ENCODE measurements around the gene ZNF862. TPM values are rescaled to one million over a fixed set of nuclear protein-coding genes. Genes with fewer than 3 reads are reported as not detected.

ZNF862 gene
- total RNA-seq, 1 experiment from 2014 or later, result 3.6 TPM

DNA sequence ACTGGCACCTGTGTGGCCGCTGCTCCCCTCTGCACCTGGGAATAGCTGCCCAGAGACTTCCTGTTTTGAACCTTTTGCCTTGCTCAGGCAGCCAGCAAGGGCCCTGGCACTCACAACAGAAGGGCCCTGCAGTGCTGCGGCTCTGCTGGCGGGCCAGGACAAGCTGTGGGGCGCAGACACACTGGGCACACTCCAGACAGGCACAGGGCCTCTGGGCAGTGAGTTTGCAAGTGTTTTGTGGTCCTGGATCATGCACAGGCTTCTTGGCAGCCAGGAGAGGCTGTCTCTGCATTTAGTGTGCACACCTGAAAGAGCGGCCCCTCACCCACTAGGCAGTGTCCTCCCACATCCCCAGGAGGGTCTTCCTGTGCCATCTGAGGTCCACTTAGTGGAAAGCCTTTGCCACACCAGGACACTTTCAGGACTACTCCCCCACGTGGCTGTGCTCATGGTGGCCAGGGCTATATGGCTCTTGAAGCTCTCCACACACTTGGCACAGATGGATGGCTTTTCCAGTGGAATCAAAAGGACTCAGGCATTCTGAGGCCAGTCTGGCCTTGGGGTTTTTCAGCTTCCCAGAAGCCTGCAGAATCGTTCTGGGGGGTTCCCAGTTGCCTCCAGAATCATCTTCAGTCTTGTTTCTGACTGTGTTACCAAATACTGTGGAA is 30.6 kb downstream of the ZNF862 start:
- H3K4me1 Mint-ChIP-seq, result peaks cover 11% of the 10 kb centered on the region
- H3K27ac Mint-ChIP-seq, result no peak overlapping the region
- no peak for TF ChIP-seq JUN (CRISPR knock-in tag; IDR thresholded peaks at IDR 0.05)
- no peak for TF ChIP-seq ZNF219 (CRISPR knock-in tag; IDR thresholded peaks at IDR 0.05; ENCODE audit: borderline replicate concordance)
- TF ChIP-seq ZNF671 (CRISPR knock-in tag; IDR thresholded peaks at IDR 0.05), result no peak
- H3K9me3 Mint-ChIP-seq, result no peaks in the 10 kb centered on the region
- DNase-seq (ENCODE audit: low spot score) (no peak), ATAC-seq (no peak)
- peaks cover 7% of the 10 kb centered on the region for H3K27me3 Mint-ChIP-seq (ENCODE audit: low read depth)
- ChIA-PET CTCF (interaction anchor here (4.1 kb wide), 1 partner anchor 7 kb away, joined by 42 read pairs; no protein-coding TSS in a partner anchor), POLR2A (no interaction called here)
- H3K36me3 Mint-ChIP-seq, result no peaks in the 10 kb centered on the region
- no peak overlapping the region for H3K4me3 Mint-ChIP-seq

DNA sequence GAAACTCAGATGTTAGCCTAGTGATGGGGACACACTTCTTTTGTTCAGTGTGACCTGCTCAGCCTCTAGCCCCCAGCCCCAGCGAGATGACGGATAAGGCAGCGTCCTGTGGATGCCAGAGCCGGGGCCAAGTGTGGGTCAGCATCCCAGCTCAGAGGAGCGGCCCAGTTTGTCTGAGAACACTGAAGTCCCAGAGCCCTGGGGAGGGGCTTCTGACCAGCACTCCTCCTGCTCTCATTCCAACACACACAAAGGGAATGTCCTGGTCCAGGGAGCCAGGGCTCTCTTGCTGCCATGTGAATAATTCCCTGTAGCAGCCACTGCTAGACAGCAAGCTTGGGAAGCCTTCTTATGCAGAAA is 31.1 kb downstream of the ZNF862 start:
- Mint-ChIP-seq H3K27ac (no peak overlapping the region), H3K4me1 (peaks cover 11% of the 10 kb centered on the region), H3K4me3 (no peak overlapping the region), H3K9me3 (no peaks in the 10 kb centered on the region), H3K36me3 (no peaks in the 10 kb centered on the region), H3K27me3 (ENCODE audit: low read depth) (peaks cover 10% of the 10 kb centered on the region)
- CTCF ChIA-PET, result interaction anchor here (4.1 kb wide), 1 partner anchor 8 kb away, joined by 42 read pairs; no protein-coding TSS in a partner anchor
- TF ChIP-seq ZNF219 (CRISPR knock-in tag; IDR thresholded peaks at IDR 0.05; ENCODE audit: borderline replicate concordance), result no peak
- no peak for TF ChIP-seq FOXJ3 (CRISPR knock-in tag; IDR thresholded peaks at IDR 0.05; ENCODE audit: borderline replicate concordance)
- no peak for TF ChIP-seq ZBTB21 (CRISPR knock-in tag; IDR thresholded peaks at IDR 0.05; ENCODE audit: borderline replicate concordance)
- no peak for TF ChIP-seq JAZF1 (CRISPR knock-in tag; IDR thresholded peaks at IDR 0.05)
- TF ChIP-seq NFE2L1 (CRISPR knock-in tag; IDR thresholded peaks at IDR 0.05), result no peak
- TF ChIP-seq CREM (CRISPR knock-in tag; IDR thresholded peaks at IDR 0.05), result no peak
- no peak for TF ChIP-seq ZNF396 (CRISPR knock-in tag; IDR thresholded peaks at IDR 0.05; ENCODE audit: borderline replicate concordance)
- TF ChIP-seq NR3C1 (CRISPR knock-in tag; conservative IDR thresholded peaks at IDR 0.05; ENCODE audit: low read depth), result no peak
- no peak for TF ChIP-seq IRF2 (CRISPR knock-in tag; IDR thresholded peaks at IDR 0.05; ENCODE audit: borderline replicate concordance, low read depth)
- TF ChIP-seq, protein P1, sequence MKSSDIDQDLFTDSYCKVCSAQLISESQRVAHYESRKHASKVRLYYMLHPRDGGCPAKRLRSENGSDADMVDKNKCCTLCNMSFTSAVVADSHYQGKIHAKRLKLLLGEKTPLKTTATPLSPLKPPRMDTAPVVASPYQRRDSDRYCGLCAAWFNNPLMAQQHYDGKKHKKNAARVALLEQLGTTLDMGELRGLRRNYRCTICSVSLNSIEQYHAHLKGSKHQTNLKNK (CRISPR knock-in tag; IDR thresholded peaks at IDR 0.05), result no peak
- TF ChIP-seq ZNF232 (CRISPR knock-in tag; IDR thresholded peaks at IDR 0.05), result no peak
- TF ChIP-seq GRHL2 (CRISPR knock-in tag; IDR thresholded peaks at IDR 0.05; ENCODE audit: insufficient replicate concordance, severe bottlenecking), result no peak
- no peak for TF ChIP-seq ZNF121 (CRISPR knock-in tag; IDR thresholded peaks at IDR 0.05)
- TF ChIP-seq PRRX2 (CRISPR knock-in tag; IDR thresholded peaks at IDR 0.05), result no peak
- TF ChIP-seq HMGA2 (CRISPR knock-in tag; IDR thresholded peaks at IDR 0.05), result no peak
- TF ChIP-seq ETV6 (CRISPR knock-in tag; IDR thresholded peaks at IDR 0.05), result no peak
- TF ChIP-seq E2F4 (CRISPR knock-in tag; IDR thresholded peaks at IDR 0.05; ENCODE audit: borderline replicate concordance, low read depth), result no peak
- TF ChIP-seq SMAD3 (CRISPR knock-in tag; IDR thresholded peaks at IDR 0.05; ENCODE audit: borderline replicate concordance), result no peak
- DNase-seq (ENCODE audit: low spot score) (no peak), ATAC-seq (no peak)
- POLR2A ChIA-PET, result no interaction called here

- Mint-ChIP-seq H3K36me3 (no peaks in the 10 kb centered on the region), H3K27ac (no peak overlapping the region), H3K9me3 (no peaks in the 10 kb centered on the region), H3K27me3 (ENCODE audit: low read depth) (peaks cover 16% of the 10 kb centered on the region), H3K4me3 (no peak overlapping the region), H3K4me1 (peaks cover 16% of the 10 kb centered on the region)
- no peak for TF ChIP-seq FOXP4 (CRISPR knock-in tag; IDR thresholded peaks at IDR 0.05)
- no peak for TF ChIP-seq CREB1 (CRISPR knock-in tag; IDR thresholded peaks at IDR 0.05)
- no peak for TF ChIP-seq CREM (CRISPR knock-in tag; IDR thresholded peaks at IDR 0.05)
- TF ChIP-seq NR1H2 (CRISPR knock-in tag; IDR thresholded peaks at IDR 0.05), result no peak
- TF ChIP-seq ZNF317 (CRISPR knock-in tag; IDR thresholded peaks at IDR 0.05; ENCODE audit: borderline replicate concordance, low read depth), result no peak
- TF ChIP-seq MAX (CRISPR knock-in tag; IDR thresholded peaks at IDR 0.05), result no peak
- TF ChIP-seq ATF1 (CRISPR knock-in tag; IDR thresholded peaks at IDR 0.05), result no peak
- TF ChIP-seq ZNF671 (CRISPR knock-in tag; IDR thresholded peaks at IDR 0.05), result no peak
- TF ChIP-seq MLX (CRISPR knock-in tag; IDR thresholded peaks at IDR 0.05), result no peak
- TF ChIP-seq EMX1 (CRISPR knock-in tag; IDR thresholded peaks at IDR 0.05), result no peak
- TF ChIP-seq GABPB1 (CRISPR knock-in tag; IDR thresholded peaks at IDR 0.05), result no peak
- ChIA-PET CTCF (interaction anchor here (4.1 kb wide), 1 partner anchor 8 kb away, joined by 42 read pairs; no protein-coding TSS in a partner anchor), POLR2A (no interaction called here)
- DNase-seq (ENCODE audit: low spot score) (no peak), ATAC-seq (no peak)
These were observed 31.7 kb downstream of the ZNF862 start for GRCh38 chr7:149869867-149870266.
